Measurements from ENCODE around the gene PSTPIP1. TPM values are rescaled to one million over a fixed set of nuclear protein-coding genes. Genes with fewer than 3 reads are reported as not detected.

The PSTPIP1 gene
- total RNA-seq, 2 experiments from 2014 or later = 1.5 to 27.4 TPM

DNA sequence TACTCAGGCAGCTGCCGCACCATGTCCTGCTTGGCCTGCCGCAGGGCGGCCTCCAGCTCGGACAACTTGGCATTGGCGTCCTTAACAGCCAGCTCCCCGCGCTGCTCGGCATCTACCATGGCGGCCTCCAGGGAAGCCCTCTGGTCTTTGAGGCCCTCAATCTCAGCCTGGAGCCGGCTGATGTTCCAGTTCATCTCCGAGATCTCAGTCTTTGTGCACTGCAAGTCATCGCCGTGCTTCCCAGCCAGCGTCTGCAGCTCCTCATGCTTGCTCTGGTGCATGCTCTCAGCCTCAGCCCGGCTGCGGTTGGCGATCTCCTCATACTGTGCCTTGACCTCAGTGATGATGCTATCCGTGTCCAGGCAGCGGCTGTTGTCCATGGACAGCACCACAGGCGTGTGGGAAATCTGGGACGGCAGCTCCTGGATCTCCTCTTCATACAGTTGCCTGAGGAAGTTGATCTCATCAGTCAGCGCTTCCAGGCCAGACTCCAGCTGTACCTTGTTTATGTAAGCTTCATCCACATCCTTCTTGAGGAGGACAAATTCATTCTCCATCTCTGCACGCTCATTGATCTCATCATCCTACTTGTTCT, 15.5 kb upstream of the PSTPIP1 start:
- Histone ChIP-seq H3K9me3 (ENCODE audit: low read length) (no peaks in the 10 kb centered on the region), H3K27ac (ENCODE audit: low read depth, low read length, poor library complexity, severe bottlenecking) (no peak overlapping the region), H3K9me2 (ENCODE audit: insufficient read depth, low read length) (no peaks in the 10 kb centered on the region), H3K36me3 (ENCODE audit: insufficient read depth, low read length) (no peaks in the 10 kb centered on the region), H3K4me3 (ENCODE audit: low read depth, low read length, poor library complexity, severe bottlenecking) (no peak overlapping the region), H3K4me2 (ENCODE audit: low read length) (no peak overlapping the region), H3K79me2 (ENCODE audit: insufficient read depth, low read depth, low read length) (no peaks in the 10 kb centered on the region), H4K20me1 (ENCODE audit: insufficient read depth, low read length) (no peaks in the 10 kb centered on the region), H3K4me1 (ENCODE audit: insufficient read depth, low read length, poor library complexity, severe bottlenecking) (no peaks in the 10 kb centered on the region), H2AFZ (ENCODE audit: low read length) (no peak overlapping the region)
- no TSS peak for BruUV-seq (replicated peaks)
- TF ChIP-seq EZH2phosphoT487 (IDR thresholded peaks at IDR 0.05; ENCODE audit: borderline replicate concordance, low read depth, low read length) = no peak
- TF ChIP-seq, protein P1, sequence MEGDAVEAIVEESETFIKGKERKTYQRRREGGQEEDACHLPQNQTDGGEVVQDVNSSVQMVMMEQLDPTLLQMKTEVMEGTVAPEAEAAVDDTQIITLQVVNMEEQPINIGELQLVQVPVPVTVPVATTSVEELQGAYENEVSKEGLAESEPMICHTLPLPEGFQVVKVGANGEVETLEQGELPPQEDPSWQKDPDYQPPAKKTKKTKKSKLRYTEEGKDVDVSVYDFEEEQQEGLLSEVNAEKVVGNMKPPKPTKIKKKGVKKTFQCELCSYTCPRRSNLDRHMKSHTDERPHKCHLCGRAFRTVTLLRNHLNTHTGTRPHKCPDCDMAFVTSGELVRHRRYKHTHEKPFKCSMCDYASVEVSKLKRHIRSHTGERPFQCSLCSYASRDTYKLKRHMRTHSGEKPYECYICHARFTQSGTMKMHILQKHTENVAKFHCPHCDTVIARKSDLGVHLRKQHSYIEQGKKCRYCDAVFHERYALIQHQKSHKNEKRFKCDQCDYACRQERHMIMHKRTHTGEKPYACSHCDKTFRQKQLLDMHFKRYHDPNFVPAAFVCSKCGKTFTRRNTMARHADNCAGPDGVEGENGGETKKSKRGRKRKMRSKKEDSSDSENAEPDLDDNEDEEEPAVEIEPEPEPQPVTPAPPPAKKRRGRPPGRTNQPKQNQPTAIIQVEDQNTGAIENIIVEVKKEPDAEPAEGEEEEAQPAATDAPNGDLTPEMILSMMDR (conservative IDR thresholded peaks at IDR 0.05; ENCODE audit: low read length) = no peak
- CTCF ChIA-PET (ENCODE audit: unreplicated experiment) = interaction anchor here (0.7 kb wide), 2 partner anchors 8 to 19 kb away, joined by 4 to 5 read pairs; no protein-coding TSS in a partner anchor
- intact Hi-C loops (cut with micrococcal nuclease; ENCODE audit: unreplicated experiment) = no loop called here
- POLR2A ChIA-PET = interaction anchor here (0.6 to 1.5 kb wide), 5 partner anchors 9 to 108 kb away, joined by 3 to 6 read pairs (median 4); partner anchors contain the start of gene PSTPIP1
- DNase-seq (ENCODE audit: low spot score) = no peak

- DNase-seq (ENCODE audit: low spot score) = no peak
- Histone ChIP-seq H3K9me3 (ENCODE audit: low read length) (no peaks in the 10 kb centered on the region), H3K4me1 (ENCODE audit: insufficient read depth, low read length, poor library complexity, severe bottlenecking) (no peaks in the 10 kb centered on the region), H3K36me3 (ENCODE audit: insufficient read depth, low read length) (no peaks in the 10 kb centered on the region), H3K79me2 (ENCODE audit: insufficient read depth, low read depth, low read length) (no peaks in the 10 kb centered on the region), H3K4me3 (ENCODE audit: low read depth, low read length, poor library complexity, severe bottlenecking) (no peak overlapping the region), H4K20me1 (ENCODE audit: insufficient read depth, low read length) (no peaks in the 10 kb centered on the region), H2AFZ (ENCODE audit: low read length) (no peak overlapping the region), H3K27ac (ENCODE audit: low read depth, low read length, poor library complexity, severe bottlenecking) (no peak overlapping the region), H3K9me2 (ENCODE audit: insufficient read depth, low read length) (no peaks in the 10 kb centered on the region), H3K4me2 (ENCODE audit: low read length) (no peak overlapping the region)
- no peak for TF ChIP-seq EZH2phosphoT487 (IDR thresholded peaks at IDR 0.05; ENCODE audit: borderline replicate concordance, low read depth, low read length)
- TF ChIP-seq, protein P1 (conservative IDR thresholded peaks at IDR 0.05; ENCODE audit: low read length) = no peak
- ChIA-PET POLR2A (interaction anchor here (1.0 to 1.5 kb wide), 4 partner anchors 9 to 71 kb away, joined by 3 to 8 read pairs (median 5); partner anchors contain the start of gene PSTPIP1), CTCF (ENCODE audit: unreplicated experiment) (no interaction called here)
- BruUV-seq (replicated peaks) = no TSS peak
- intact Hi-C loops (cut with micrococcal nuclease; ENCODE audit: unreplicated experiment) = no loop called here
These were observed 14.9 kb upstream of the PSTPIP1 start for GRCh38 chr15:76979996-76980520.

DNA sequence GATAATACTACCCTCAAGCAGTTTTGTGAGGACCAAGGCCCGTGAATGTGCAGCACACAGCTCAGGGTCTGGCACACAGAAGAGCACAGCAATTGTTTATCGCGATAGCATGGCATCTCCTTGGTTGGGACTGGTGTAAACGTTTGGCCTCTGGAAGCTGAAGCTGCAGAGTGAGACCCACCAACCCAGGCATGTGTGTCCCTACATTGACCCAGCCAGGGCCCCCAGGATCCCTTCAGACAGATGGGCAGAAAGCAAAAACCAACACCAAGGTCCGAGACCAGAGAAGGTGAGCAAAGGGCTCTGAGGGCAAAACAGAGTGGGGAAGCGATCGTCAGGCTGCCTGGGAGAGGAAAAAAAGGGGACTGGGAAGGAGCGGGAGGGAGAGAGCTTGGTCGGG, 12.6 kb upstream of the PSTPIP1 start:
- H3K79me2 ChIP-seq (ENCODE audit: insufficient read depth, low read depth, low read length) = no peaks in the 10 kb centered on the region
- BruUV-seq (replicated peaks) = no TSS peak
- H3K36me3 ChIP-seq (ENCODE audit: insufficient read depth, low read length) = no peaks in the 10 kb centered on the region
- H3K4me2 ChIP-seq (ENCODE audit: low read length) = no peak overlapping the region
- no peak overlapping the region for H2AFZ ChIP-seq (ENCODE audit: low read length)
- H3K4me3 ChIP-seq (ENCODE audit: low read depth, low read length, poor library complexity, severe bottlenecking) = no peak overlapping the region
- DNase-seq (ENCODE audit: low spot score) = no peak
- H3K27ac ChIP-seq (ENCODE audit: low read depth, low read length, poor library complexity, severe bottlenecking) = no peak overlapping the region
- no peaks in the 10 kb centered on the region for H3K9me2 ChIP-seq (ENCODE audit: insufficient read depth, low read length)
- no peaks in the 10 kb centered on the region for H4K20me1 ChIP-seq (ENCODE audit: insufficient read depth, low read length)
- CTCF ChIA-PET (ENCODE audit: unreplicated experiment) = no interaction called here
- intact Hi-C loops (cut with micrococcal nuclease; ENCODE audit: unreplicated experiment) = no loop called here
- POLR2A ChIA-PET = no interaction called here
- no peak for TF ChIP-seq EZH2phosphoT487 (IDR thresholded peaks at IDR 0.05; ENCODE audit: borderline replicate concordance, low read depth, low read length)
- TF ChIP-seq, protein P1 (conservative IDR thresholded peaks at IDR 0.05; ENCODE audit: low read length) = no peak
- no peaks in the 10 kb centered on the region for H3K4me1 ChIP-seq (ENCODE audit: insufficient read depth, low read length, poor library complexity, severe bottlenecking)
- no peaks in the 10 kb centered on the region for H3K9me3 ChIP-seq (ENCODE audit: low read length)

Data from OCI-LY7 (cell line).